Stomach (tissue), 9 donors: ENCODE measurements around the gene MRPL42. TPM values are rescaled to one million over a fixed set of nuclear protein-coding genes. Genes with fewer than 3 reads are reported as not detected.

Source experiments
- DNase-seq, 2 donors: peaks; one replicate each; pipeline versions ENCODE4 v3.0.0 to v3.0.0-alpha.2; 2013 to 2019
- H3K27ac ChIP-seq, 5 donors: fragments of 200-600 bp in 4 of 5; sonication (generic) in 4 of 5; one replicate each; pipeline ENCODE4 v1.5.1; 2013 to 2019; ENCODE audit warnings: mild to moderate bottlenecking in 1 of 5, moderate library complexity in 1 of 5
- H3K27me3 ChIP-seq, 3 donors: fragments of 200-600 bp; sonication (generic); one replicate each; pipeline ENCODE4 v1.5.1; 2017 to 2019; ENCODE audit warnings: mixed run types in 1 of 3
- H3K36me3 ChIP-seq, 4 donors: fragments of 200-600 bp; sonication (generic); 1 replicate in 3 of 4; 2 replicates in 1 of 4; pipeline ENCODE4 v1.5.1; 2016 to 2019
- H3K4me1 ChIP-seq, 4 donors: fragments of 200-600 bp; sonication (generic); one replicate each; pipeline ENCODE4 v1.5.1; 2016 to 2019
- H3K4me3 ChIP-seq, 4 donors: fragments of 200-600 bp; sonication (generic) in 3 of 4; one replicate each; pipeline ENCODE4 v1.5.1; 2016 to 2019; ENCODE audit warnings: mild to moderate bottlenecking in 1 of 4
- H3K9me3 ChIP-seq, 4 donors: fragments of 200-600 bp; sonication (generic); one replicate each; pipeline ENCODE4 v1.5.1; 2016 to 2019
- CTCF ChIP-seq, 7 experiments: fragments of 450-650 bp in 4 of 7; fragments of 200-600 bp in 3 of 7; sonication (generic) in 3 of 7; IDR thresholded peaks; one replicate each; pipeline ENCODE4 v1.5.1; 2016 to 2019; ENCODE audit warnings: antibody characterized with exemption in 7 of 7, control low read depth in 2 of 7, mild to moderate bottlenecking in 1 of 7
- EP300 ChIP-seq: sonication (generic); formaldehyde crosslinking; IDR thresholded peaks from one replicate; pipeline ENCODE4 v1.6.1; 2017; ENCODE audit warnings: antibody characterized with exemption
- POLR2A ChIP-seq, 4 donors: fragments of 450-650 bp; IDR thresholded peaks; one replicate each; pipeline ENCODE4 v1.6.1; 2016; ENCODE audit warnings: antibody characterized with exemption in 4 of 4, control low read depth in 2 of 4, mild to moderate bottlenecking in 1 of 4, moderate library complexity in 1 of 4
- POLR2AphosphoS5 ChIP-seq, 3 donors: sonication (generic); formaldehyde crosslinking; IDR thresholded peaks; one replicate each; pipeline ENCODE4 v1.6.1; 2016; ENCODE audit warnings: antibody characterized with exemption in 3 of 3
- WGBS, 5 donors: extraction: QIAGEN DNeasy Blood & Tissue Kit in 3 of 5; methylation state at CpG; one replicate each; pipeline versions ENCODE4 v1.1.5 to v1.1.7; 2013 to 2018; 5-methylcytosine and 5-hydroxymethylcytosine counted together
- intact Hi-C: fragments of 100-400 bp; cut with DNase I; formaldehyde crosslinking; loops from one replicate; pipeline ENCODE4 v1.15.1; 2023; ENCODE audit warnings: low total_unique reads
- polyA plus RNA-seq, 3 donors: library from polyadenylated mRNA; stranded (reverse); fragments of 200-250 nt; gene quantifications; one replicate each; pipeline ENCODE4 v1.2.3, GENCODE V29; 2013
- total RNA-seq, 5 donors: library from RNA; depleted of rRNA; stranded (reverse); fragments of >200 nt; gene quantifications; one replicate each; pipeline versions ENCODE4 v1.1.0 to v1.2.3, GENCODE V29; 2014 to 2016
- donor health status: healthy with polysubstance abuse.
- donor health status: Bipolar disorder and iron deficiency.
- donor health status: healthy.

MRPL42 gene
- total and polyA plus RNA-seq, 8 donors: 3.5 to 90.1 (median 31.2) TPM

GRCh38 chr12:93456077-93456476 is 11.2 kb upstream of the MRPL42 start:
- Histone ChIP-seq H3K4me1 (no peaks in the 10 kb centered on the region), H3K27ac (no peak overlapping the region), H3K36me3 (no peaks in the 10 kb centered on the region), H3K4me3 (no peak overlapping the region), H3K9me3 (no peaks in the 10 kb centered on the region), H3K27me3 (no peaks in the 10 kb centered on the region)
- TF ChIP-seq POLR2AphosphoS5 (IDR thresholded peaks at IDR 0.05) (no peak), EP300 (no peak), POLR2A (IDR thresholded peaks at IDR 0.05) (no peak), CTCF (IDR thresholded peaks at IDR 0.05) (no peak)
- DNase-seq: no peak
- WGBS, 5 donors: 61 to 83% (median 73%) methylated on average over 2 of the region's 2 CpGs
- intact Hi-C loops: no loop called here

GRCh38 chr12:93459097-93459496 is 8.2 kb upstream of the MRPL42 start:
- Histone ChIP-seq H3K4me3 (no peak overlapping the region), H3K27me3 (no peaks in the 10 kb centered on the region), H3K4me1 (no peaks in the 10 kb centered on the region), H3K27ac (no peak overlapping the region), H3K9me3 (no peaks in the 10 kb centered on the region), H3K36me3 (no peaks in the 10 kb centered on the region)
- WGBS, 5 donors: 87 to 98% (median 93%) methylated on average over 5 of the region's 5 CpGs
- TF ChIP-seq POLR2AphosphoS5 (IDR thresholded peaks at IDR 0.05) (no peak), CTCF (IDR thresholded peaks at IDR 0.05) (no peak), POLR2A (IDR thresholded peaks at IDR 0.05) (no peak)
- intact Hi-C loops: no loop called here
- DNase-seq: no peak

GRCh38 chr12:93460003-93460402 is 7.3 kb upstream of the MRPL42 start:
- intact Hi-C loops: no loop called here
- 68 to 86% (median 76%) methylated on average over 6 of the region's 6 CpGs for WGBS, 5 donors
- Histone ChIP-seq H3K27ac (no peak overlapping the region), H3K9me3 (no peaks in the 10 kb centered on the region), H3K4me1 (no peaks in the 10 kb centered on the region), H3K27me3 (no peaks in the 10 kb centered on the region), H3K4me3 (no peak overlapping the region), H3K36me3 (no peaks in the 10 kb centered on the region)
- TF ChIP-seq POLR2AphosphoS5 (IDR thresholded peaks at IDR 0.05): no peak
- no peak for TF ChIP-seq POLR2A (IDR thresholded peaks at IDR 0.05)
- TF ChIP-seq EP300: no peak
- DNase-seq: no peak

GRCh38 chr12:93460902-93461301 is 6.4 kb upstream of the MRPL42 start:
- no peaks in the 10 kb centered on the region for H3K4me1 ChIP-seq
- no peak for DNase-seq
- whole genome bisulfite sequencing, 5 donors: 71 to 78% (median 76%) methylated on average over 7 of the region's 7 CpGs
- TF ChIP-seq POLR2AphosphoS5 (IDR thresholded peaks at IDR 0.05): no peak
- no peak for TF ChIP-seq EP300
- no peak for TF ChIP-seq POLR2A (IDR thresholded peaks at IDR 0.05)
- TF ChIP-seq CTCF (IDR thresholded peaks at IDR 0.05): no peak
- no peaks in the 10 kb centered on the region for H3K27me3 ChIP-seq
- H3K4me3 ChIP-seq: no peak overlapping the region
- H3K9me3 ChIP-seq: no peaks in the 10 kb centered on the region
- H3K27ac ChIP-seq: no peak overlapping the region
- intact Hi-C loops: no loop called here
- no peaks in the 10 kb centered on the region for H3K36me3 ChIP-seq

- Histone ChIP-seq H3K36me3 (no peaks in the 10 kb centered on the region), H3K9me3 (no peaks in the 10 kb centered on the region), H3K4me1 (no peaks in the 10 kb centered on the region), H3K27me3 (no peaks in the 10 kb centered on the region), H3K27ac (no peak overlapping the region), H3K4me3 (no peak overlapping the region)
- WGBS, 5 donors: 83 to 94% (median 89%) methylated on average over 3 of the region's 3 CpGs
- intact Hi-C loops: no loop called here
- DNase-seq: no peak
- TF ChIP-seq CTCF (IDR thresholded peaks at IDR 0.05) (no peak), POLR2AphosphoS5 (IDR thresholded peaks at IDR 0.05) (no peak), POLR2A (IDR thresholded peaks at IDR 0.05) (no peak), EP300 (no peak)
Measured at GRCh38 chr12:93461503-93461902, 5.8 kb upstream of the MRPL42 start.
